GM18870 (cell line): ENCODE results near the gene CD209.

ENCODE experiments used
- ATAC-seq: cut with Tn5 transposase; IDR thresholded peaks from one replicate; pipeline ENCODE4 v1.9.1; 2021; ENCODE audit warnings: moderate library complexity; ENCODE audit not compliant: unreplicated experiment

The CD209 gene

DNA sequence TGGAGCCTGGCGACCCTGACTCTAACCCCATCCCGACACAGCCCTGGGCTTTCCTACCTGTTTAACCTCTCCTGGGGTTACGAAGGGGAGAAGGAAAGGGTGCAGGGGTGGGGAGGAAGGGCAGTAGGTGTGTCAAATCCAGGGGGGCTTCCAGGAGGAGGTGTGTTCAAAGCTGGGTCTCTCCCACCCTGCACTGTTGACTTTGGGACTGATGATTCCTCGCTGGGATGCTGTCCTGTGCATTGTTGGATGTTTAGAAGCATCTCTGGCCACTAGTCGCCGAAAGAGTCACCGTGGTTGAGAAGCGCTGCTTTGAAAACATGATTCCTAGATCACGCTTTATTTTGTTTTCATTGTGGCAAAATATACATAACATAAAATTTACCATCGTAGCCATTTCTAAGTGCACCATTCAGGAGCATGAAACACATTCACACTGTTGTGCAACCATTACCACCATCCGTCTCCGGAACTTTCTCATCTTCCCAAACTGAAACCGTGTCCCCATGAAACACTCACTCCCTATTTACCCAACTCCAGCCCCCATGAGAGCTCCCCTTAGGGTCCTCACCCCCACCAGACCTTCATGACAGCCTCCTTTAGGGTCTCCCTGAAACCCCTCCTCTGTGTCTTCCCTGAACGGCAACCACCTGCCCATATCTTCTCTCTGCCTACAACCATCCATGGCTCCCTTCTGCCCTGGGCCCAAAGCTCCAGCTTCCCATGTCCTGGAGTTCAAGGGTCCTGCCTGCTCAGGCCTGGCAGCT lies 41.0 kb downstream of the CD209 start:
- no peak for ATAC-seq

GRCh38 chr19:7705387-7706187 lies 41.7 kb downstream of the CD209 start:
- no peak for ATAC-seq

DNA sequence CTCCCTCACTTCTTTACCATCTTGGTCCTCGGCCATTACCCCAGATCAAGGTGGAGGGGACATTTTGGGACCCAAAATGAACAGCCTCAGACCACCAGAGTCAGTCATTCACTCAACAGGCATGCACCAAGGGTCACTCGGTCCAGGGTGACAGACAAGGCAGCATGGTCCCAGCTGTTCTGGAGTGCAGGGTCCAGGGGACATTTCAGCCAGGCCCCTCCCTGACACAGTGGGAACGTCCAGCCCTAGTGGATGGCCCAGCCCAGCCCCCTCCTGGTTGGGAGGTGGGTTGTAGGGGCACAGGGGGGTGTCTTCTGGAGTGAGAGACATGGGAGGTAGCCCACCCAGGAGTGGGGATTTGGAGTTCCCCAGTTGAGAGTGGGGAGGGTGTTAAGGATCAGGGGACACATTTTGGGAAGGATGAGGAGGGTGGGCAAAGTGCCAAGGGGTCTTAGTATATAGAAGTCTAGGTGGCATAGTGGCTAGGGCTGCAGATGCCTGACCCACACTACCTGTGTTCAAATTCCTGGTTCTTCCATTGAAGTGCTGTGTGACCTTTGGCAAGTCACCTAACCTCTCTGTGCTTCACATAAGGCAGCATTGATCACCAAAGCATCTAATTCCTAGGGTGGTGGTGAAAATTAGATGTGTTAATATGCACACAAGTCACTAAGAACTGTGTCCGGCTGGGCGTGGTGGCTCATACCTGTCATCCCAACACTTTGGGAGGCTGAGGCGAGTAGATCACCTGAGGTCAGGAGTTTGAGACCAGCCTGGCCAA lies 42.9 kb downstream of the CD209 start:
- no peak for ATAC-seq

- no peak for ATAC-seq
Observed at GRCh38 chr19:7703332-7703731, 44.0 kb downstream of the CD209 start.

DNA sequence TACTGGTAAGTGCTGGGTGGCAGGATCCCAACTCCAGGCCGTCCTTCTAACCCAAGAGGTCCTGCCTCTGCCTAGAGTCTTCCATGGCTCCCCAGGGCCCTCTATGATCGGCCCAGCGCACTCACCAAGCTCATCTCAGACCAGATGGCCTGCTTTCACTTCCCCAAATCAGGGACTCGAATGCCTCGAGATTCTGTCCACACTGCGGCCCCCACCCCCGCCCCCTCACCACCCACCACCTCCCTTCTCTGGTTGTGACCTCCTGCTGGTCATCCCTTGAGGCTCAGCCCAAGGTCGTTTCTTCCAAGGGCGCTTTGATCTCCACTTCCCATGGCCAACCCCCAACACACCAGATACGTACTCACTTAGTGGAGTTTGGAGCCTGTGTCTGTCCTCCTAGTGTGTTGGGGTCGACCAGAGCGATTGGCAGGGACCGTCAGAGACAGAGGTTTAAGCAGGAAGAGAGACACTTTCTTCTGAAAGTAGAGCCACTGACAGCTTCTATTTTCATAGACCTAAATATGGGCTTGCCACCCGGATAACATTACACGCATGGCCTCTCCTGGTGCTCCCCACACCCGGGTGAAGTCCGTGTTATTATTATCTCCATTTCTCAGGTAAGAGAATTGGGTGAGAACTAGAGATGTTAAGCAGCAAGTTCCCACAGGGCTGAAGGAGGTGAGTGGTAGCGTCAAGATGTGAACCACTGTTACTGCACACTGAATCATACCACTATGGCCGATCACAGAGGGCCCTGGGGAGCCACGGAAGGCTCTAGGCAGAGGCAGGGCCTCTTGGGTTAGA lies 45.5 kb downstream of the CD209 start, which contains the start of gene FCER2:
FCER2 (minus strand) TSS at position 478 of the 804 bp plus-strand sequence. CDS start 2,371 bp downstream, outside the sequence.
- ATAC-seq = peak; percentile 39

- no peak for ATAC-seq
Observed at GRCh38 chr19:7701049-7701653, 46.2 kb downstream of the CD209 start.

- ATAC-seq = no peak
Observed at GRCh38 chr19:7699417-7700401, 47.6 kb downstream of the CD209 start.

- no peak for ATAC-seq
Observed at GRCh38 chr19:7699003-7699402, 48.3 kb downstream of the CD209 start.

DNA sequence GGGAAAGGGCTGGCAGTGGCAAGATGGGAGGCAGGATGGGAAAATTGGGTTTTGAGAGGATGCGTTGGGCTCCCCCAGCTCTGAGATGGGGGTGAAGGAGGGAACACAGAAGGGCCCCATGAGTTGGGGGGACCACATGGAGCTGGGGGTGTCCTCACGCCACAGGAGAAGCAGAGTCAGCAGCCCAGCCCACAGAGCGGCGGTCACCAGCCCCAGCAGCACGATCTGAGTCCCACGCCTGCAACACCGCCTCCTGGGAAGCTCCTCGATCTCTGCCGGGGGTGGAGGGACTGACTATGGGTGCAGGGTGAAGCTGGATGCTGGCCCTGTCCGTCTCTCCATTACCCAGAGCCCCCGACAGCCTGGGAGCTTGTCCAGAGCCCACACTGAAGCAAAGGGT lies 48.8 kb downstream of the CD209 start:
- no peak for ATAC-seq

- ATAC-seq = no peak
Observed at GRCh38 chr19:7697721-7698287, 49.5 kb downstream of the CD209 start.

DNA sequence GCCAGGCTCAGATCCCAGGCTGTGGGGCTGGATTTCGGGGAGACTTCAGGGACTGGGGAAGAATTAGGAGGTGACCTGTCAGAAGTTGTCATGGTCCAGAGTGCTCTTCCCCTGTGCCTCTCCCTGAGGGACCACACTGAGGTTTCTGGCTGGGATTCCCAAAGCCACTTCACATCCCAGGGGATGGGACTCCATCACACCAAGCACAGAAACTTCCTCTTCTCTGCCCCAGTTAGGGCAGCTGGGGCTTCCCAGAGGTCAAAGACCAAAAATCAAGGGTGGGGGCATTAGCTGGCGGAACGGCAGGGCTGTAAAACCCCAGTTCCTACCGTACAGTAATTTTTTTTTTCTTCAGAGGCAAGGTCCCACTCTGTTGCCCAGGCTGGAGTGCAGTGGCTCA lies 52.8 kb downstream of the CD209 start:
- ATAC-seq = no peak

GRCh38 chr19:7692417-7693088 lies 54.8 kb downstream of the CD209 start:
- ATAC-seq = no peak

DNA sequence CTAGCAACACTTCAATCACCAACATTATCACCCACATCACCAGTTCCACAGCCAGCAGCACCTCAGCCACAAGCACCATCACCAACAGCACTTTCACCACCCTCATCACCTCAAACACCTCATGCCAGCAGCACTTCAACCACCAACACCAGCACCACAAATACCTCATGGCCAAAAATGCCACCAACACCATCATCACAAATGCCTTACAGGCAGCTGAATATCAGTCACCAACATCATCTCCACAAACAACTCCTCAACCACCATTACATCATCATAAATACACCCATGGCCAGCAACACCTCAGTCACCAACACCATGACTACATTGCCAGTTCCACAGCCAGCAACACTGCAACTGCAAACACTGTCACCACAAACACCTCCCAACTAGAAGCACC lies 55.8 kb downstream of the CD209 start:
- no peak for ATAC-seq

- ATAC-seq = no peak
Observed at GRCh38 chr19:7690779-7691258, 56.5 kb downstream of the CD209 start.
